Measurements from ENCODE around the gene TSPAN4.

Gene TSPAN4

DNA sequence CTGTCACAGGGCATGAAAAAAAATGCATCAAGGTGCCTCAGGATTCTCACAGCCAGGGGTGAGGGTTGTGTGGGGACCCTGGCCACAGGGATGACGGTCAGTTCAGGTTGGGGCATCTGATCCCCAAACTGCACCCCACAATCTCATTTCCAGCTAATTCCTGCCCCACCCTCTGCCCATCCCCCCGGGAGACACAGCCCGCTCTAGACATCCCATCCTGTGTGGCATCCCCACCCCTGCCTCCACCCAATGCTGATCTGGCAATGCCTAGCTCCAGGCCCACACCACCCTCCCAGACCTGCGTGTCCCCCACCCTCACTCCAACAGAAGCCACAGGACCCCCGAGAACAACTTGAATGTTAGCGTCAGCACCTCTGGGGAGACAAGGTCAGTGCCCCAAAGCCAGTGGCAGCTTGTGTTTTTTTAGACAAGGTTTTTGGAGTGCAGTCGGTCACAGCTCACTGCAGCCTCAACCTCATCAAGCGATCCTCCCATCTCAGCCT lies 25.3 kb downstream of the TSPAN4 start:
- no peak for DNase-seq

DNA sequence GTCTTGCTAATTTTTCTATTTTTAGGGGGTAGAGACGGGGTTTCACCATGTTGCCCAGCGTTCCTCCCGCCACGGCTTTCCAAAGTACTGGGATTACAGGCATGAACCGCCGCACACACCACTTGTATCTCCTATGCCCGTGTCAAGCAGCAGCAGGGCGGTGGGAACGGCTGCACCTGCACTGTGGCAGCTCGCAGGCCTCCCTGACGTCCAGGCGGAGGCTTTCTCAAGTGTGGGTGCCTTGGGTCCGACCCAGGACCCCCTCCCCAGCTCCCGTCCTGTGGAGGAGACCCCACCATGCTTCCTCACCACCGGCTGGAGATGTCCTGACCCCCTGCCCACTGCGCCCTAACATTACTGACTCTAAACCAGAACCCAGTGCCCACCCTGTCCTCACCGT lies 25.7 kb downstream of the TSPAN4 start:
- DNase-seq = no peak

GRCh38 chr11:868802-869201 lies 26.1 kb downstream of the TSPAN4 start:
- no peak for DNase-seq

- DNase-seq = no peak
These were observed 26.9 kb downstream of the TSPAN4 start for GRCh38 chr11:869399-870126.

DNA sequence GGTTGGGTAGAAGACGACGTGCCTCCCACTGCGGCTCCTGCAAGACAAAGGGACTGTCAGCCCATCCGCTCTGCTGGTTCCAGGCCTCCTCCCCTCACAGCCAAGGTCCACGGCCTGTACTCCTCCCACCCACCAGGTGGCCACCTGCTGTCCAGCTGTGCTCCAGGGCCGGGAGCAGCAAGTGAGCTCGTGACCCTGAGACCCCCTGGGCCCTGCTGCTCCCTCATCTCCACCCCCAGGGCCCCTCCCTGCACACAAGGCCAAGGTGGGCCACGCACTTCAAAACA lies 27.4 kb downstream of the TSPAN4 start:
- DNase-seq = no peak

DNA sequence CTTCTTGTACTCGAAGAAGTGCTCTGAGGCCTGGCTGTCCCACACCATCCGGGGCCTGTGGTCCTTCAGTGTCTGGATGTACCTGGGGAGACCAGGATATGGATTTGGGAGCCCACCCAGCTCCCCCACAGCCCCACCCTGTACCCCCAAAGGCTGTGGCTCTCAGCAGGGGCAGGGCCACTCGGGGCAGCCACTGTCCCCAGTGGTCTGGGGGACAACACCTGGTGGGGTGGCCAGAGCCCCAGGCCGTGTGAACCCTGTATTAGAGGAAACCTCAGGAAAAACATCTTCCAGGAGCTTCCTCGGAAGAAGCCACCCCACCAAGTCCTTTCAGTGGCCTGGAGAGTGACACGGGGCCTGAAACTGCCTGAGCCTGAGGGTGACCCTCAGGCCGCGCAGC lies 27.8 kb downstream of the TSPAN4 start:
- DNase-seq = no peak

GRCh38 chr11:871472-871871 lies 28.8 kb downstream of the TSPAN4 start:
- DNase-seq = no peak

GRCh38 chr11:872799-873198 lies 30.1 kb downstream of the TSPAN4 start:
- no peak for DNase-seq

DNA sequence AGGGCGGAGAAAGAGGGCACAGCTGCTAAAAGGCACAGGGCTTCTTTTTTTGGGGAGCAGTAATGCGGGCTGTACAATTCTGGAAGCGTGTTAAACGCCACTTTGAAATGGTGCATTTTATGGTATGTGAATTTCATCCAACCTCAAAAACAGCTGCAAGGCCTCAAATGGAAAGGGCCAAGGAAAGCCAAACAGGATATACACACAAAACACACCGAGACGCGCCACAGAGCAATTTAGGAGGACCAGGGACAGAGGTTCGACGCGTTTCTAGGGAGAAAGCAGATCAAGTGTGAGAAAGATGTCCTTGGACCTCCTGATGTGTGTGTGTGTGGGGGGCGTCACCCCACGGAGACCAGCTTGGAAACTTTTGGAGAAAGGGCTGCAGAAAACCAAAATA lies 31.1 kb downstream of the TSPAN4 start:
- no peak for DNase-seq

- DNase-seq = no peak
These were observed 32.6 kb downstream of the TSPAN4 start for GRCh38 chr11:875203-875602.

GRCh38 chr11:875769-876301 lies 33.2 kb downstream of the TSPAN4 start:
- no peak for DNase-seq

- no peak for DNase-seq
These were observed 33.9 kb downstream of the TSPAN4 start for GRCh38 chr11:876545-876944.

DNA sequence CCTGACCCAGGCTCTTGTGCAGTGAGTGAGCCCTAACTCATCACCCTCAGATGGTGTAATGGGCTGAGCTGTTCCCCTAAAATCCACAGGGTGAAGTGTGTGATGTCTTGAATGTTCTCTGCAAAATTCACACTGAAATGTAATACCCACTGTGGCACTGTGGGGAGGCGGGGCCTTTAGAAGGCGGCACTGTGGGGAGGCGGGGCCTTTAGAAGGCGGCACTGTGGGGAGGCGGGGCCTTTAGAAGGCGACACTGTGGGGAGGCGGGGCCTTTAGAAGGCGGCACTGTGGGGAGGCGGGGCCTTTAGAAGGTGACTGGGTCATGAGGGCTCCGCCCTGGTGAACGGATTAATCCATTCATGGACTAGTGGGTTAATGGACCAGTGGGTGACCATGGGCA lies 34.9 kb downstream of the TSPAN4 start:
- peak in 1 of 2 experiments; percentile 68 for DNase-seq

GRCh38 chr11:880447-880846 lies 37.8 kb downstream of the TSPAN4 start:
- no peak for DNase-seq

DNA sequence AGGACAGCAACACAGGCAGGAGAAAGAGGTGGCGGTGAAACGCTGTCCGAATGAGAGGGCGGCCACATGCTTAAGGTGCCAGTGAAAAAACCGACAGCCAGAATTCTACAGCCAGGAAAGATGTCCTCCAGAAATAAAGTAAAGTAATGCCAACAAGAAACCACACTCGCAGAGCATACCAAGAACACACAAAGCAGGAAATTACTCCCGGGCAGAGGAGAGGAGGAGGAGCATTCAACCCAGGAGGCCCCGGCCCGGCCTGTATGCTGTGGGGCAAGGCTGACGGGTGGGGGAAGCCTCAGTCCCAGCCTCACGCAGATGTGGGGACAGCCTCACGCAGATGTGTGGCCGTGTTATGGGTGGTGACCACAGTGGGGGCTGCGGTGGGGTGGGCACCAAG lies 39.9 kb downstream of the TSPAN4 start:
- no peak for DNase-seq

DNA sequence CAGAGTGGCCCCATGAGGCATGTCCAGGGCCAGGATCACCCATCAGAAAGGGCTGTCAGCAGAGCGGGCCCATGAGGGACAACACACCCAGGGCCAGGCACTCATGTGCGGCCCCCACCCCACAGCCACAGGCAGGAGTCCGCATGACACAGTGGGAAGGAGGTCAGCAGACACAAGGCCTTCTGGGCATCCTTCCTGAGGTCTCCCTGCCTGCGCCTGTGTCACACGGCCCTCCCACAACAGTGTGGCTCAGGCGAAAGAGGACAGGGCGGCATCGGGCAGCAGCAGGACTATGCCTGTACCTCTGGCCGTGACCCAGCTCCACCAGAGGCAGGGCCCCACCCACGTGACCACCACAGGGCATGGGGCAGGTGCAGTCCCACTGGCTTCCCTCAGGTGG lies 40.9 kb downstream of the TSPAN4 start:
- no peak for DNase-seq

GRCh38 chr11:884578-885070 lies 42.0 kb downstream of the TSPAN4 start:
- DNase-seq = no peak

DNA sequence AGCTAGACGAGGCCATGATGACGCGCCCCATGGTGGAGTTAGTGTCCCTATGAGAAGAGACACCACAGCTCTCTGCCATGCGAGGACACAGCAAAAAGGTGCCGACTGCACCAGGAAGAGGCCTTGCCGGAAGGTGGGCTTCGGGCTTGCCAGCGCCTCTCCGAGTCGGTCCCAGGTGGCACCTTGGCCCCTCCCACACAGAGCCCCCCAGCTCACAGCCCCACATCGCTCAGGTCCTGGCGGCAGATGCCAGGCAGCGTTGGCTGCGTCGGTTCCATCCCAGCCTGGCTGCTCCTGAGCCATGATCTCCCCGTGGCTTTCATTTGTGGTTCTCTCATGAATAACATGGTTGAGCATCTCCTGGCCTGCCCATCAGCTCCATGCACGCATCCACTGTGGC lies 43.9 kb downstream of the TSPAN4 start:
- DNase-seq = no peak

DNA sequence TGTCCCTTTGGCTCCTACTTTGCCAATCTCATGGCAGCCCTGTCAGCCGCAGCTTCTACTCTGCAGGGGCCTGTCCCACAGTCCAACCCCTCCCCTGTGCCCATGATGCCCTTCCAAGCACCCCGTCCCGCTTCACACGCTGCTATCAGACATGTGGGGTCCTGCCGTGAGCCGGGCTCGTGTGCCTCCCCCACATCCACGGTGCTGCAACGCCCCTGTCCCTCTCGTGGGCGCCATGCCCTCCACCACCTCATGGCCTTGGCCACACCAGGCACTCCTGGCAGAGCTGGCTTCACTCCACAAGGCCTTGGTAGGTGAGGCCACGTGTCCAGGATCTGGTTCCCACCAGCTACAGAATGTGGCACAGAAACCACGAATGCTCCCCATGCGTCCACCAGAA lies 44.9 kb downstream of the TSPAN4 start:
- DNase-seq = no peak

GRCh38 chr11:888310-889212 lies 45.9 kb downstream of the TSPAN4 start:
- DNase-seq = no peak

DNA sequence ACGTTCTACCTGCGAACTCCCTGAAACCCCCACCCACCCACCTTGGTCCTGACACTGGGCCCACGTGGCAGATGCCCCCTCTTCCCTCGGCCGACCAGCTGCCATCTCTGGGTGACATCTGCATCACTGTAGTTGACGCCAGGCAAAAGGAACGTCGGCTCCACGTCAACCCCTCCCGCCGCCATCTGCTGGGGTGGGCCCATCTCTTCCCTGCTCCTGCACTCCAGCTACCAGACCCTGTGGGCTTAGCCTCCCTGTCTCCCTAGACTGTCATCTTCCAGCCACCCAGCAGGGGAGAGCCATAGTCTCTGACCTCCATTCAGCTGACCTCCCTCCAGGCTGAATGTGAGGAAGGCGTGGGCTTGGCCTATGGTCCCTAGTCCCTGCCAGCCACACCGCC lies 46.6 kb downstream of the TSPAN4 start:
- no peak for DNase-seq

DNA sequence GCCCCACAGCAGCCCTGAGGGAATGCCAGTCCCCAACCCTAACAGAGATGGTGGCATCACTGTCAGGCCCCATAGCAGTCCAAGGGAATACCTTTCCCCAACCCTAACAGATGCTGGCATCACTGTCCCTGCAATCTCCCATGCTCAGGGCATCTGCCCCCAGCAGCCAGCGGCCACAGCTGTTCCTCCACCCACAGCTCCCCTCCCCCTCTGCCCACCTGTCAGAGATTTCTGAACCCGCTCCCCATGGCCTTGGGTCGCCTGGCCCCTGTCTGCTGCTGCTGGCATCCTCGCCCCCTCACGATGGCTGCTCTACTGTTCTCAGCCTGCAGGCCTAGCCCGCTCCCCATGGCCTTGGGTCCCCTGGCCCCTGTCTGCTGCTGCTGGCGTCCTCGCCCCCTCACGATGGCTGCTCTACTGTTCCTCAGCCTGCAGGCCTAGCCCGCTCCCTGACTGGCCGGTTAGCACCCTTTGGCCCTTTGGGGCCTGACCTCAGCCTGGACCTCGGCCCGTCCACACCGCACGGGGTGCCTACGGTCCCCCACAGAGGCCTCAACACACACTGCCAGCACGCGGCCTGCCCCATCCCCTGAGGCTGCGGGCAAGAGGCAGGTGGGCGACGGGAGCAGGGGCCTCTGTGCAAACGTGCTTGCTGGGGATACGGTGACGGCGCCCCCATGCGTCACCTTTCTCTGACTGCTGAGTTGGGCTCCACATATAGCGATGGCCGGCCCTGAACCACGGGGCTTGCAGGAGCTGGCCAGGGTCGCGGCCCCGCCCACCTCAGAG lies 47.2 kb downstream of the TSPAN4 start:
- no peak for DNase-seq

All from NCI-H526 (cell line).